HepG2 (cell line): ENCODE data around the gene AMZ1. TPM values are rescaled to one million over a fixed set of nuclear protein-coding genes. Genes with fewer than 3 reads are reported as not detected.

Experiments
- AHR ChIP-seq: IDR thresholded peaks from 2 replicates; pipeline ENCODE4 v1.6.1; 2018; ENCODE audit warnings: missing genetic modification reagents, missing compliant biosample characterization
- ATF7-NPFF ChIP-seq: sonication (generic); formaldehyde crosslinking; IDR thresholded peaks from 2 replicates; pipeline ENCODE4 v1.8.1; 2023; ENCODE audit warnings: mild to moderate bottlenecking, low read depth, missing genetic modification reagents, moderate library complexity
- BHLHE40 ChIP-seq: IDR thresholded peaks from 2 replicates; pipeline ENCODE4 v1.6.1; 2011; ENCODE audit warnings: low read length, improper control_type of control experiment
- CBX5 ChIP-seq: sonication (generic); formaldehyde crosslinking; IDR thresholded peaks from 2 replicates; pipeline ENCODE4 v1.4.0; 2020; ENCODE audit warnings: missing genetic modification reagents, borderline replicate concordance
- HMG20A ChIP-seq: IDR thresholded peaks from 2 replicates; pipeline ENCODE4 v1.6.1; 2016; ENCODE audit warnings: borderline replicate concordance
- NFE2L2 ChIP-seq: fragments of 150-350 bp; IDR thresholded peaks from 2 replicates; pipeline ENCODE4 v1.6.1; 2014; ENCODE audit warnings: low read length
- RFX5 ChIP-seq: IDR thresholded peaks from 2 replicates; pipeline ENCODE4 v1.6.1; 2011; ENCODE audit warnings: low read depth, low read length, improper control_type of control experiment
- ZFP1 ChIP-seq: IDR thresholded peaks from 2 replicates; pipeline ENCODE4 v1.6.1; 2016
- ZFP41 ChIP-seq: sonication (generic); formaldehyde crosslinking; IDR thresholded peaks from 2 replicates; pipeline ENCODE4 v1.4.0; 2020; ENCODE audit warnings: mild to moderate bottlenecking, missing genetic modification reagents, borderline replicate concordance
- ZNF337 ChIP-seq: sonication (generic); formaldehyde crosslinking; IDR thresholded peaks from 2 replicates; pipeline ENCODE4 v1.5.1; 2020; ENCODE audit warnings: missing genetic modification reagents, low read depth, mild to moderate bottlenecking, borderline replicate concordance
- ZNF34 ChIP-seq: sonication (generic); formaldehyde crosslinking; IDR thresholded peaks from 2 replicates; pipeline ENCODE4 v1.4.0; 2020; ENCODE audit warnings: mild to moderate bottlenecking, missing genetic modification reagents, borderline replicate concordance
- ZNF639 ChIP-seq: conservative IDR thresholded peaks from 2 replicates; pipeline ENCODE4 v1.6.1; 2018; ENCODE audit warnings: missing genetic modification reagents
- ZNF672 ChIP-seq: sonication (generic); formaldehyde crosslinking; IDR thresholded peaks from 2 replicates; pipeline ENCODE4 v1.8.1; 2022; ENCODE audit warnings: missing genetic modification reagents
- ZNF674 ChIP-seq: sonication (generic); formaldehyde crosslinking; IDR thresholded peaks from 2 replicates; pipeline ENCODE4 v1.5.0; 2020; ENCODE audit warnings: low read depth, mild to moderate bottlenecking, missing genetic modification reagents
- ZNF75D ChIP-seq: sonication (generic); formaldehyde crosslinking; IDR thresholded peaks from 2 replicates; pipeline ENCODE4 v1.8.1; 2023; ENCODE audit warnings: missing genetic modification reagents, mild to moderate bottlenecking, borderline replicate concordance
- ZNF781 ChIP-seq: sonication (generic); formaldehyde crosslinking; IDR thresholded peaks from 2 replicates; pipeline ENCODE4 v1.5.1; 2020; ENCODE audit warnings: borderline replicate concordance, mild to moderate bottlenecking, missing genetic modification reagents; ENCODE audit errors: not compliant biosample characterization
- polyA plus RNA-seq, 8 experiments: library from polyadenylated mRNA; depleted of rRNA in 3 of 8; stranded (reverse) in 7 of 8; unstranded in 1 of 8; fragments of >200 nt; fragmentation: Illumina TruSeq in 4 of 8; extraction: Trizol in 4 of 8; gene quantifications; 2 replicates each; pipeline versions ENCODE4 v1.2.1 to v1.2.3, GENCODE V29; 2011 to 2016; ENCODE audit warnings: low read depth in 4 of 8, missing spikeins in 1 of 8, mixed read lengths in 1 of 8; ENCODE audit not compliant: insufficient read depth in 1 of 8
- total RNA-seq, 5 experiments: library from RNA; depleted of rRNA; stranded (reverse); fragments of >200 nt; fragmentation: Illumina TruSeq; extraction: Trizol; gene quantifications; 2 replicates each; pipeline ENCODE4 v1.2.3, GENCODE V29; 2016; ENCODE audit warnings: low read depth in 1 of 5
- TF ChIP-seq, protein P1 (sequence below): sonication (generic); formaldehyde crosslinking; IDR thresholded peaks from 2 replicates; pipeline ENCODE4 v1.4.0; 2020; ENCODE audit warnings: mild to moderate bottlenecking, missing genetic modification reagents
- TF ChIP-seq, protein P2 (sequence below): sonication (generic); formaldehyde crosslinking; IDR thresholded peaks from 2 replicates; pipeline ENCODE4 v1.4.0; 2020; ENCODE audit warnings: missing genetic modification reagents

The AMZ1 gene
- total and polyA plus RNA-seq, 2 of the 13 experiments (the other 11 are each of a cell fraction or from before 2014, with no cell fraction given), result 0.03 TPM; not detected in 1

- TF ChIP-seq, protein P1, sequence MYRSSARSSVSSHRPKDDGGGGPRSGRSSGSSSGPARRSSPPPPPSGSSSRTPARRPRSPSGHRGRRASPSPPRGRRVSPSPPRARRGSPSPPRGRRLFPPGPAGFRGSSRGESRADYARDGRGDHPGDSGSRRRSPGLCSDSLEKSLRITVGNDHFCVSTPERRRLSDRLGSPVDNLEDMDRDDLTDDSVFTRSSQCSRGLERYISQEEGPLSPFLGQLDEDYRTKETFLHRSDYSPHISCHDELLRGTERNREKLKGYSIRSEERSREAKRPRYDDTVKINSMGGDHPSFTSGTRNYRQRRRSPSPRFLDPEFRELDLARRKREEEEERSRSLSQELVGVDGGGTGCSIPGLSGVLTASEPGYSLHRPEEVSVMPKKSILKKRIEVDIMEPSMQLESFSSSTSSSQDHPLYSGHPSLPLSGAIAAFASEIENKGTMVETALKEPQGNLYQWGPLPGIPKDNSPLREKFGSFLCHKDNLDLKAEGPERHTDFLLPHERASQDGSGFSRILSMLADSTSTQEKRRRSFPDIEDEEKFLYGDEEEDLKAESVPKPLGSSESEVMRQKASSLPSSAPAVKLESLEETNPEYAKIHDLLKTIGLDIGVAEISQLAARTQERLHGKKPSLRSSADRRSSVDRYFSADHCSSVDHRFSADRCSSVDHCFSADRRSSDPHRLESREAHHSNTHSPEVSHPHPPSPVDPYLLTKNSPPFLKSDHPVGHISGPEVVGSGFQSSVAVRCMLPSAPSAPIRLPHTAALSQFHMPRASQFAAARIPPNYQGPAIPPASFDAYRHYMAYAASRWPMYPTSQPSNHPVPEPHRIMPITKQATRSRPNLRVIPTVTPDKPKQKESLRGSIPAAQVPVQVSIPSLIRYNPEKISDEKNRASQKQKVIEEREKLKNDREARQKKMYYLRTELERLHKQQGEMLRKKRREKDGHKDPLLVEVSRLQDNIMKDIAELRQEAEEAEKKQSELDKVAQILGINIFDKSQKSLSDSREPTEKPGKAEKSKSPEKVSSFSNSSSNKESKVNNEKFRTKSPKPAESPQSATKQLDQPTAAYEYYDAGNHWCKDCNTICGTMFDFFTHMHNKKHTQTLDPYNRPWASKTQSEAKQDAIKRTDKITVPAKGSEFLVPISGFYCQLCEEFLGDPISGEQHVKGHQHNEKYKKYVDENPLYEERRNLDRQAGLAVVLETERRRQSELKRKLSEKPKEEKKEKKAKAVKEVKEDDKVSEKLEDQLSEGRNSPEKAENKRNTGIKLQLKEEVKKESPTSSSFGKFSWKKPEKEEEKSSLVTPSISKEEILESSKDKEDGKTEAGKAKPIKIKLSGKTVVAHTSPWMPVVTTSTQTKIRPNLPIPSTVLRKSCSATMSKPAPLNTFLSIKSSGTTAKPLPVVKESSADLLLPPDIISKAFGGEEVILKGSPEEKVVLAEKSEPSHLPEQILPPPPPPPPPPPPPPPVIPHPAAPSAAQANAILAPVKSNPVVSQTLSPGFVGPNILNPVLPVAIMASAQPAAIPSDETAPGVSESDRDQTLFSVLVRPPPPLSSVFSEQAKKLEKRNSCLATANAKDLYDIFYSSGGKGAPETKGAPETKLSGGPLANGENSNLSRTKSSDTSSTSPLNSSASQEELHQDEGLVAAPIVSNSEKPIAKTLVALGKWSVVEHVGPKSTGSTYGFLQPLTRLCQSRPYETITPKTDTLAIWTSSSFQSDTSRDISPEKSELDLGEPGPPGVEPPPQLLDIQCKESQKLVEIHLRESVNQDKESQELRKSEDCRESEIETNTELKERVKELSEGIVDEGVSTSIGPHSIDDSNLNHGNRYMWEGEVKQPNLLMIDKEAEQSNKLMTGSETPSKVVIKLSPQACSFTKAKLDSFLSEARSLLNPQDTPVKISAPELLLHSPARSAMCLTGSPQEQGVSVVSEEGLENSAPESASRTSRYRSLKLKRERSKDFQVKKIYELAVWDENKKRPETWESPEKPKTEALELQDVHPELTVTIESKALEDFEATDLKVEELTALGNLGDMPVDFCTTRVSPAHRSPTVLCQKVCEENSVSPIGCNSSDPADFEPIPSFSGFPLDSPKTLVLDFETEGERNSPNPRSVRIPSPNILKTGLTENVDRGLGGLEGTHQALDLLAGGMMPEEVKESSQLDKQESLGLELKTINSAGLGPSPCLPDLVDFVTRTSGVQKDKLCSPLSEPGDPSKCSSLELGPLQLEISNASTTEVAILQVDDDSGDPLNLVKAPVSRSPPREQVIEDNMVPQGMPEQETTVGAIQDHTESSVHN (CRISPR knock-in tag), result peak; percentile 89; the same call in 1 of the 2 replicates
- TF ChIP-seq, protein P2, sequence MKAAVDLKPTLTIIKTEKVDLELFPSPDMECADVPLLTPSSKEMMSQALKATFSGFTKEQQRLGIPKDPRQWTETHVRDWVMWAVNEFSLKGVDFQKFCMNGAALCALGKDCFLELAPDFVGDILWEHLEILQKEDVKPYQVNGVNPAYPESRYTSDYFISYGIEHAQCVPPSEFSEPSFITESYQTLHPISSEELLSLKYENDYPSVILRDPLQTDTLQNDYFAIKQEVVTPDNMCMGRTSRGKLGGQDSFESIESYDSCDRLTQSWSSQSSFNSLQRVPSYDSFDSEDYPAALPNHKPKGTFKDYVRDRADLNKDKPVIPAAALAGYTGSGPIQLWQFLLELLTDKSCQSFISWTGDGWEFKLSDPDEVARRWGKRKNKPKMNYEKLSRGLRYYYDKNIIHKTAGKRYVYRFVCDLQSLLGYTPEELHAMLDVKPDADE (CRISPR knock-in tag), result peak; percentile 77; the same call in 1 of the 2 replicates
- TF ChIP-seq ZFP1, result no peak
- TF ChIP-seq ZNF781 (CRISPR knock-in tag), result peak; percentile 80
- no peak for TF ChIP-seq ZNF674
- no peak for TF ChIP-seq RFX5
- TF ChIP-seq ZNF75D (CRISPR knock-in tag), result no peak
- TF ChIP-seq ZNF337, result peak; percentile 96; the same call in 1 of the 2 replicates
- peak; percentile 75; the same call in 1 of the 2 replicates for TF ChIP-seq CBX5 (CRISPR knock-in tag)
- no peak for TF ChIP-seq NFE2L2
- peak; percentile 96 for TF ChIP-seq BHLHE40
- TF ChIP-seq AHR (CRISPR knock-in tag), result peak; percentile 87; the same call in 1 of the 2 replicates
- 0 out of 2 replicates have a peak, but pooled peaks have one; percentile 65 for TF ChIP-seq ZNF672
- TF ChIP-seq ZFP41 (CRISPR knock-in tag), result peak; percentile 74; the same call in 1 of the 2 replicates
- TF ChIP-seq ZNF639 (CRISPR knock-in tag), result peak; percentile 79
- peak; percentile 81; the same call in 1 of the 2 replicates for TF ChIP-seq HMG20A
- peak; percentile 88 for TF ChIP-seq ATF7-NPFF (CRISPR knock-in tag)
- TF ChIP-seq ZNF34, result 0 out of 2 replicates have a peak, but pooled peaks have one; percentile 43
Observed at GRCh38 chr7:2663121-2663886, 24.7 kb upstream of the AMZ1 start (continued).
